Smooth muscle cell (in vitro differentiated cells): ENCODE measurements around the gene SLC16A4. TPM values are rescaled to one million over a fixed set of nuclear protein-coding genes. Genes with fewer than 3 reads are reported as not detected.
"Not testable (repeated sequence)": the region's sequence is repeated elsewhere in the genome, so short reads cannot be mapped to it uniquely, and the experiment has no call there.

Experiments used
- DNase-seq: peaks from one replicate; lab custom pipeline; 2025; ENCODE audit not compliant: unreplicated experiment; lab: John Stamatoyannopoulos, UW
- H2AFZ ChIP-seq: fragments of 200-600 bp; sonication (generic); 2 replicates; pipeline ENCODE4 v1.6.0; 2016; ENCODE audit warnings: antibody characterized with exemption, low read depth, mild to moderate bottlenecking
- H3F3A ChIP-seq: fragments of 200-600 bp; sonication (generic); 2 replicates; pipeline ENCODE4 v1.6.0; 2017; ENCODE audit warnings: antibody characterized with exemption, low read depth
- H3K27ac ChIP-seq: fragments of 200-600 bp; sonication (generic); 2 replicates; pipeline ENCODE4 v1.5.1; 2016; ENCODE audit warnings: low read depth, mild to moderate bottlenecking
- H3K27me3 ChIP-seq: fragments of 200-600 bp; sonication (generic); 2 replicates; pipeline ENCODE4 v1.6.1; 2016; ENCODE audit warnings: low read depth, mild to moderate bottlenecking
- H3K36me3 ChIP-seq: fragments of 200-600 bp; sonication (generic); 2 replicates; pipeline ENCODE4 v1.5.1; 2016; ENCODE audit warnings: low read depth
- H3K4me1 ChIP-seq: fragments of 200-600 bp; sonication (generic); 2 replicates; pipeline ENCODE4 v1.5.1; 2016; ENCODE audit warnings: low read depth
- H3K4me2 ChIP-seq: fragments of 200-600 bp; sonication (generic); 2 replicates; pipeline ENCODE4 v1.6.0; 2016; ENCODE audit warnings: mild to moderate bottlenecking
- H3K4me3 ChIP-seq: fragments of 200-600 bp; sonication (generic); 2 replicates; pipeline ENCODE4 v1.5.1; 2016; ENCODE audit warnings: mild to moderate bottlenecking
- H3K79me2 ChIP-seq: fragments of 200-600 bp; sonication (generic); 2 replicates; pipeline ENCODE4 v1.6.0; 2016; ENCODE audit warnings: low read depth, mild to moderate bottlenecking
- H3K9ac ChIP-seq: fragments of 200-600 bp; sonication (generic); 2 replicates; pipeline ENCODE4 v1.6.0; 2016; ENCODE audit warnings: low read depth
- H3K9me3 ChIP-seq: fragments of 200-600 bp; sonication (generic); replicated peaks from 2 replicates; pipeline ENCODE4 v1.5.1; 2016; ENCODE audit warnings: low read depth
- H4K20me1 ChIP-seq: fragments of 200-600 bp; sonication (generic); 2 replicates; pipeline ENCODE4 v1.6.0; 2016; ENCODE audit warnings: low read depth
- WGBS: methylation state at CpG from one replicate; pipeline ENCODE4 v1.1.7; 2016; ENCODE audit warnings: low lambda C conversion rate; 5-methylcytosine and 5-hydroxymethylcytosine counted together
- polyA plus RNA-seq: library from polyadenylated mRNA; unstranded; fragments of >200 nt; fragmentation: Nextera tagmentation; extraction: Ambion mirVana; gene quantifications from 2 replicates; pipeline ENCODE4 v1.2.1, GENCODE V29; 2016
- total RNA-seq: library from RNA; depleted of rRNA; stranded (reverse); fragments of >200 nt; gene quantifications from 2 replicates; pipeline ENCODE4 v1.2.3, GENCODE V29; 2014
- TF ChIP-seq, protein P1 (sequence below): fragments of 200-600 bp; sonication (generic); IDR thresholded peaks from 2 replicates; pipeline ENCODE4 v1.5.1; 2017; ENCODE audit warnings: borderline replicate concordance, mild to moderate bottlenecking, antibody characterized with exemption; ENCODE audit not compliant: insufficient read depth, poor library complexity, severe bottlenecking

SLC16A4 gene
- total and polyA plus RNA-seq, 2 experiments from 2014 or later: 6.5 to 11.6 TPM

DNA sequence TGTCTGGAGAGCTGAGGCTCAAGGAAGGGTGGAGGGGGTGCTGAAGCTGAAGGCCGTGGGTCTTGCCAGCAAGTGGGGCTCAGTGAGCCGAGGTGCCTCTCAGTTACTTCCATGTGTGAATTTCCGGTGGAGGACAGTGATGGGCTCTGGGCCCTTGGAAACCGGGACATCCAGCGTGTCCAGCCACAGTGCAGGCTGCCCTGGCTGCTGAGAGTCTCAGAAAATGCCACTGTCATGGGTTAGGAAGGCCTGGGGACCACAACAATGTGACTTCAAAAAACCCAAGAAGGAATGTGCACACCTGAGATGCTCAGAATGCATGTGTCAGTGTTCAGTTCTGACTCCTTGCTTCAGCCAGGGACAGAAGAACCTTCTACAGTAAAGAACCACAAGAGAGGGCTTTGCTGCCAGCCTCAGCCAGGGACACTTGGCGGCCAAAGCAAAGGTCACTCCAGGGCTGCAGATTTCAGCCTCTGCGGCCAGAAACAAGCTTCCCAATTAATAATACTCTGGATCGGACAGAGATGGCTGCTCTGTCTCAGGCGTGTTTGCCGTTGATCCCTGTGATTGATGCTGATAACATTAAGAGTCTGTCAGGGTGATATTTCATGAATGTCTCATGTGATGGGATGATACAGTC is 29.3 kb upstream of the SLC16A4 start:
- Histone ChIP-seq H3K27me3 (no peaks in the 10 kb centered on the region), H3K9ac (no peak overlapping the region), H3F3A (no peaks in the 10 kb centered on the region), H3K79me2 (no peaks in the 10 kb centered on the region), H3K4me1 (peaks cover under 1% of the 10 kb centered on the region), H3K4me2 (no peak overlapping the region), H3K36me3 (no peaks in the 10 kb centered on the region), H4K20me1 (no peaks in the 10 kb centered on the region), H2AFZ (no peak overlapping the region), H3K27ac (peak overlapping the region; percentile 79), H3K4me3 (no peak overlapping the region), H3K9me3 (no peaks in the 10 kb centered on the region)
- WGBS: 90% methylated on average over 9 of the region's 10 CpGs
- TF ChIP-seq, protein P1, sequence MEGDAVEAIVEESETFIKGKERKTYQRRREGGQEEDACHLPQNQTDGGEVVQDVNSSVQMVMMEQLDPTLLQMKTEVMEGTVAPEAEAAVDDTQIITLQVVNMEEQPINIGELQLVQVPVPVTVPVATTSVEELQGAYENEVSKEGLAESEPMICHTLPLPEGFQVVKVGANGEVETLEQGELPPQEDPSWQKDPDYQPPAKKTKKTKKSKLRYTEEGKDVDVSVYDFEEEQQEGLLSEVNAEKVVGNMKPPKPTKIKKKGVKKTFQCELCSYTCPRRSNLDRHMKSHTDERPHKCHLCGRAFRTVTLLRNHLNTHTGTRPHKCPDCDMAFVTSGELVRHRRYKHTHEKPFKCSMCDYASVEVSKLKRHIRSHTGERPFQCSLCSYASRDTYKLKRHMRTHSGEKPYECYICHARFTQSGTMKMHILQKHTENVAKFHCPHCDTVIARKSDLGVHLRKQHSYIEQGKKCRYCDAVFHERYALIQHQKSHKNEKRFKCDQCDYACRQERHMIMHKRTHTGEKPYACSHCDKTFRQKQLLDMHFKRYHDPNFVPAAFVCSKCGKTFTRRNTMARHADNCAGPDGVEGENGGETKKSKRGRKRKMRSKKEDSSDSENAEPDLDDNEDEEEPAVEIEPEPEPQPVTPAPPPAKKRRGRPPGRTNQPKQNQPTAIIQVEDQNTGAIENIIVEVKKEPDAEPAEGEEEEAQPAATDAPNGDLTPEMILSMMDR: no peak
- no peak for DNase-seq

DNA sequence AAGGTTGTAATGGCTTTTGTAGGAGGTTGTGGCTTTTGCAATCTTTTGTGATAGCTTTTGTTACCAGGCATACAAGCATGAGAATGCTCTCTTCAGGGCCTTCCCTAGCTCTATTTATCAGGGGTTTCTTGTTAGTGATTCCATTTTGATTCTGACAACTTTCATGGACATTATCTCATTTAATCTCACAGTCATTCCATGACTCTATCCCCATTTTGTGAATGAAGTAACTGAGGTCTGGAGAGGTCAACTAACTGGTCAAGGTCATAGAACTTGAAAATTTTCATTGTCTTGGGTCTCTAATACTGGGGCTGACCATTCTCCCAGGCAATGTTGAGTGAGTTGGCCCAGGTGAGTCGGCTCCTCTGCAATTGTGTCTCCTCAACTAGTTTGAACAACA is 27.9 kb upstream of the SLC16A4 start:
- WGBS: 100% methylated on average over 1 of the region's 1 CpG
- Histone ChIP-seq H3K4me3 (no peak overlapping the region), H3F3A (no peaks in the 10 kb centered on the region), H2AFZ (no peak overlapping the region), H3K79me2 (no peaks in the 10 kb centered on the region), H3K27me3 (no peaks in the 10 kb centered on the region), H4K20me1 (no peaks in the 10 kb centered on the region), H3K36me3 (no peaks in the 10 kb centered on the region), H3K27ac (no peak overlapping the region), H3K9me3 (no peaks in the 10 kb centered on the region), H3K4me1 (no peaks in the 10 kb centered on the region), H3K4me2 (no peak overlapping the region), H3K9ac (no peak overlapping the region)
- no peak for DNase-seq
- TF ChIP-seq, protein P1: no peak

DNA sequence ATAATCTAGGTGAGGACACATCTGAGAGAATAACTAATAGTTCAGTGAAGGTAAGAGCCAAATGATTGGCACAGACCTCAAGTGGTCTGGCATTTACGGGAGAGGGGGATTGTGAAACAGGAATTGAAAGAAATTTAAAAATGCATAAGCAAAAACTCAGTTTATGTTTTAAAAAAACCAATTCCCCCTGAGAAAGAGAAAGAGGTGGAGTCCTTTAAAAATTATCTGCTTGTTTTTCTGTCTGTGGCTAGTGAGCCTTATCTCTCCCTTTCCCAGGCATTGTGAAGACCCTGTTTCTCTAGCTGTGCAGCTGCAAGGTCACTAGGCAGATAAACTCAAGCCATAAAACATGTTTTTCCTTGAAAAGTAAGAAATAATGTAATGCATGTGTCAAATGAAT is 22.2 kb upstream of the SLC16A4 start:
- not testable (repeated sequence) for H3K4me3 ChIP-seq, H3K79me2 ChIP-seq, H4K20me1 ChIP-seq, H3F3A ChIP-seq, H2AFZ ChIP-seq, H3K27ac ChIP-seq, H3K9me3 ChIP-seq, H3K27me3 ChIP-seq, H3K36me3 ChIP-seq, H3K4me1 ChIP-seq, DNase-seq, H3K9ac ChIP-seq
- 38% methylated on average over 1 of the region's 1 CpG for WGBS
- H3K4me2 ChIP-seq: peak overlapping the region; percentile 31

DNA sequence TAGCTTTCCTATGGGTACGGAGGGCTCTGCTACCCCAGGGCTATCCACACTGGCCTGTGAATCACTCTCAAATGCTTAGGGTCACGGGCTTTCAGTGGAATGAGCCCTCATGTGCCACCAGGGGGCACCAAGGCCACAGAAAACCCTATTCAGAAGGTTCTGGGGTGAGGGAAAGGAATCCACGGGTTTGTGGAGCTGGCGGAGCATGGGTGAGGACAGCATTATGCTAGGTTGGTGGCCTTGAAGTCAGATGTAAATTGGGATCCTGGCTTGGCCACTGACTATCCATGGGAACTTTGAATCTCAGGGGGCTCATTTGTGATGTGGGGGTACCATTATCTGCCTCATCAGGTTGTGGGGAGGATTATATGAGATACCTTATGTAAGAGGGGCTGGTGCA is 21.8 kb upstream of the SLC16A4 start:
- H3K36me3 ChIP-seq: no peaks in the 10 kb centered on the region
- H3K4me2 ChIP-seq: peak overlapping the region; percentile 31
- H3K79me2 ChIP-seq: no peaks in the 10 kb centered on the region
- no peak overlapping the region for H3K9ac ChIP-seq
- no peak overlapping the region for H2AFZ ChIP-seq
- no peaks in the 10 kb centered on the region for H3K9me3 ChIP-seq
- H3K4me3 ChIP-seq: no peak overlapping the region
- no peaks in the 10 kb centered on the region for H4K20me1 ChIP-seq
- no peak overlapping the region for H3K27ac ChIP-seq
- H3F3A ChIP-seq: no peaks in the 10 kb centered on the region
- peaks cover 3% of the 10 kb centered on the region for H3K4me1 ChIP-seq
- TF ChIP-seq, protein P1: peak; percentile 90
- peak; percentile 46 for DNase-seq
- H3K27me3 ChIP-seq: no peaks in the 10 kb centered on the region
- 10% methylated on average over 4 of the region's 4 CpGs for WGBS
